Panc1 (cell line): ENCODE data around the gene ATXN1.

Experiments used
- CTCF ChIP-seq: fragments of 450-650 bp; IDR thresholded peaks from 2 replicates; pipeline ENCODE4 v1.5.1; 2017; ENCODE audit warnings: mild to moderate bottlenecking
- POLR2AphosphoS5 ChIP-seq: IDR thresholded peaks from 2 replicates; pipeline ENCODE4 v1.6.1; 2012; ENCODE audit warnings: mild to moderate bottlenecking, low read depth, low read length, moderate library complexity

GRCh38 chr6:16352821-16353438, 408.3 kb downstream of the ATXN1 start:
- no peak for TF ChIP-seq CTCF
- no peak for TF ChIP-seq POLR2AphosphoS5
